ENCODE measurements around the gene PCNT.

PCNT gene

DNA sequence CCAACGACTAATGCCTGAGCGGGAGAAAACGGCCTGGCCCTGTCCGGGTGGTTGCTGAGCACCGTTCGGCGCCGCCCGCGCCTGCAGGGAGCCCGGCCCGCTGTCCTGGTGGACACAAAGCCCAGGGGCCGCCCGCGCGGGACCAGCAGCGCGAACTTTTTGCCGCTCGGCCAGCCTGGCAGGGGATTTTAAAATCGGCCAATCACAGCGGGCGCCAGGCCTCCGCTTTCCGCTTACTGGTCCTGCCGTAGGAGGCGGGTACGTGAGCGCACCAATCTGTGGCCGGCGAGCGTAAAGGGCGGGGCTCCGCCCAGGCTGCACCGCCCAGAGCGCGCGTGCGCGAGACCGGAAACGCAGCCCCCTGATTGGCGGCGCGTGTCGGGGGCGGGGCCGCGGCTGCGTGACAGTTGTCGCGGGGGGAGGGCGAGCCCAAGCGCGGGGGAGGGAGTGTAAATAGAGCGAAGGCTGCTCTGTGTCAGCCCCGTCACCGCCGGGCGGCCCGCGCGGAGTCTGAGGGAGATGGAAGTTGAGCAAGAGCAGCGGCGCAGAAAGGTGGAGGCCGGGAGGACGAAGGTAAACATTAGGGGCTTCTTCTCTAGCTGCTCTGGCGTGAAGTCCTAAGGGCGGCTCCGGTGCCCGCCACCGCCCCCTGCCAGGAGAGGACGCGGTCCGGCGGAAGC lies at the start of gene PCNT, which contains the start of gene C21orf58:
Gene PCNT, plus strand, starts transcription at position 447 of the 680 bp plus-strand sequence. Its CDS starts 73 bp downstream, at position 520.
Gene C21orf58, minus strand, starts transcription at position 161 of the 680 bp plus-strand sequence. CDS start 1,132 bp downstream, outside the sequence.
- peak; percentile 97 for DNase-seq

GRCh38 chr21:46274797-46275390 lies 49.1 kb upstream of the PCNT start:
- no peak for DNase-seq

- DNase-seq, result no peak
These were observed 39.8 kb upstream of the PCNT start for GRCh38 chr21:46284077-46284644.

DNA sequence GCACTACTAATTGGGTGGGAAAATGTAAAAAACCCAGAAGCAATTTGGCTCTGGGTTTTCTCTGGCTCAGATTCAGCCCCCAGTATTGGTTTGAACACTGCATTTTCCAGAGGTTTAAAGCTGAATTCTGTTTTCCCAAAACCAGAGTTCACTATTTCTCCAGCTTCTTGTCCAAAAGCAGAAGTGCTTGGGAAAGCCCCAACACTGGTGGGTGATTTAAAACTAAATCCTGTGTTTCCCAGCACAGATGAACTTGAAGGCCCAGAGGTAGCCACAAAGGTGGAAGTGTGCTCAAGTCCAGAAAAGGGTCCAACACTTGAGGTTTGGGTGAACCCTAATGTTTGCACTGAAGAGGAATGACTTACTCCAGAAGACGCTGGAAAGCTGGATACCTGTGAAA lies 39.2 kb upstream of the PCNT start:
- DNase-seq, result no peak

DNA sequence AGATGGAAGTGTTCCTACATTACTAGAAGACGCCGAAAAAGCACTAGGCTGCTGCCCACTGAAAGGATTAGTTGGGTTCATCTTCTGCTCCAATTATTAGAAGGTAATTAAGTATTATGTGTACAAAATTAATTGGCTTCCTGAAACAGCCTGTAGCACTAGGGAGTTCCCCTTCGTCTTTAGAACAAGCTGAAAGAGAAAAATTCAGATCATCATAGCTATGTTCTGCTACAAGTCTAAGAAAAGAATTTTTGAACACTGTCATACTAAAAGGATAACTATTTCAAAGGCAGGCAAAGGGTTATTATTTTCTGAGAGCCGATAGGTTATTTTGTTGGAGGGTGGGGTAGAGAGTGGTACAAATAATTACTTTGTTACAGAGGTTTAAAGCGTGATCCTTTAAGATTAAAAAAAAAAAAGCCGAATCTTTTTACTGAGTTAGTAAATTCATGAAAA lies 38.7 kb upstream of the PCNT start, which contains the start of gene MCM3AP:
Gene MCM3AP, minus strand, starts transcription at position 406 of the 456 bp plus-strand sequence. Its CDS starts 325 bp downstream, at position 81.
- DNase-seq, result no peak

GRCh38 chr21:46285761-46286647 lies 38.0 kb upstream of the PCNT start, which contains the start of gene YBEY:
Gene YBEY (plus strand): TSS chr21:46286342. CDS start chr21:46286914, 572 bp downstream.
- DNase-seq, result peak; percentile 82

DNA sequence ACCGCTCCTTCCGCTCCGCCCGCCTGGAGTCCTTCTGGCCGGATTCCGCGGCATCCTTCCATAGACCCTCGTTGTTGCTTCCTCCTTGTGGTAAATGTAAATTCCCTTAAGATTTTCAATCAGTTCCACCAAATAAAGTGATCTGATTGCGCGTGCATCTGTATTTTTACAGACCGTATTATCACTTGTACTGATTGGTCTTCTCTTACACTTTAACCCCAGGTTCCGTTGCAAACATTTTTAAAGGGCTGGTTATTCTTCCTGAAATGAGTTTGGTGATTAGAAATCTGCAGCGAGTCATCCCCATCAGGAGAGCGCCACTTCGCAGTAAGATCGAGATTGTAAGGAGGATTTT lies 37.3 kb upstream of the PCNT start:
- DNase-seq, result no peak

DNA sequence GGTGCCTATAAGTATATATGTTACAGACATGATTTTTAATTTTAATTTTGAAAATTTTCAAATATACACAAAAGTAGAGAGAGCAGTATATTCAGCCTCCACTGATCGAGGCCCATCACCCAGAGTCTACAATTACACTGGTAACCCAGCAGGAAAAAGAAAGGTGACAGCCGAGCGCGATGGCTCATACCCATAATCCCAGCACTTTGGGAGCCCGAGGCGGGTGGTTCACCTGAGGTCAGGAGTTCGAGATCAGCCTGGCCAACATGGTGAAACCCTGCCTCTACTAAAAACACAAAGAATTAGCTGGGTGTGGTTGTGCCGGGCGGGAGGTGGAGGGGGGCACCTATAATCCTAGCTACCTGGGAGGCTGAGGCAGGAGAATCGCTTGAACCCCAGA lies 36.4 kb upstream of the PCNT start:
- no peak for DNase-seq

DNA sequence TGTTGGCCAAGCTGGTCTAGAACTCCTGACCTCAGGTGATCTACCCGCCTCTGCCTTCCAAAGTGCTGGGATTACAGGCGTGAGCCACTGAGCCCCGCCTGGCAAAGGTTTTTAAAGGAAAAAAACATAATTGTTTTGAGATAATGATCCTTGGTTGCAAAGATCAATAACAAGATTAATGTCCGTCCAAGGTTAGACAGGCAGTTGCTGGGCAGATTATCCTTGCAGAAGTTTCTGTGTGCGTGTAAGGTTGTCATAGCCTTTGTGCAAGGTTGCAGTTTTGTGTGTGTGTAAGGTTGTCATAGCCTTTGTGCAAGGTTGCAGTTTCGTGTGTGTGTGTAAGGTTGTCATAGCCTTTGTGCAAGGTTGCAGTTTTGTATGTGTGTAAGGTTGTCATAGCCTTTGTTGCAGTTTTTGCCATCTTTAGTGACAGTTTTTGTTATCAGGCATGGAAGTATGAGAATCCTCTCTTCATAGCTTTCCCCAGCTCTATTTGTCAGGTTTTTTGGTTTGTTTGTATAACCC lies 34.2 kb upstream of the PCNT start:
- no peak for DNase-seq

GRCh38 chr21:46291561-46291960 lies 32.4 kb upstream of the PCNT start:
- DNase-seq, result no peak

DNA sequence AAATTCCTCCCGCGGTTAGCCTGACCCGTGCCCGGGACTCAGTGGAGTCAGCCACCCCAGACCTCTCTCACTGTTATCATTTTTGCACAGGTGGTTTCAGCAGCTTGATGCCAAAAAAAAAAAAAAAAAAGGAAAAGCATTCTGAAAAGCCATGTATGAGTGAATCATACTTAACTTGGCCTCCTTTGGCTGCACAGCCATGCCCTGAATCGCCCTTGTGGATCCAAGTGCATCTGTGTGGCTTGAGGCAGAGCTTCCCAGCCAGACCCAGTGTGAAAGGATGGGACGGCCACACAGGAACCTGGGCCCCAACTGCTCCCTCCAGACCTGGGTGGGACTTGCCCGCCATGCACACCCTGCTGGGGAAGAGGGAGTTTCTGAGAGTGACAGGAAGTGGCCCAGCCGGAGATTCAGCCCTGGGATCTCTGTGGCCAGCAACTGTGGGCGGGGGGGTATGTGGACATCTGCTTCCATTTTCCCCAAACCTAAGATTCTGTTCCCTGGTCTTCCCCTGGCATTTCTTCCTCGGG lies 29.2 kb upstream of the PCNT start:
- DNase-seq, result no peak

DNA sequence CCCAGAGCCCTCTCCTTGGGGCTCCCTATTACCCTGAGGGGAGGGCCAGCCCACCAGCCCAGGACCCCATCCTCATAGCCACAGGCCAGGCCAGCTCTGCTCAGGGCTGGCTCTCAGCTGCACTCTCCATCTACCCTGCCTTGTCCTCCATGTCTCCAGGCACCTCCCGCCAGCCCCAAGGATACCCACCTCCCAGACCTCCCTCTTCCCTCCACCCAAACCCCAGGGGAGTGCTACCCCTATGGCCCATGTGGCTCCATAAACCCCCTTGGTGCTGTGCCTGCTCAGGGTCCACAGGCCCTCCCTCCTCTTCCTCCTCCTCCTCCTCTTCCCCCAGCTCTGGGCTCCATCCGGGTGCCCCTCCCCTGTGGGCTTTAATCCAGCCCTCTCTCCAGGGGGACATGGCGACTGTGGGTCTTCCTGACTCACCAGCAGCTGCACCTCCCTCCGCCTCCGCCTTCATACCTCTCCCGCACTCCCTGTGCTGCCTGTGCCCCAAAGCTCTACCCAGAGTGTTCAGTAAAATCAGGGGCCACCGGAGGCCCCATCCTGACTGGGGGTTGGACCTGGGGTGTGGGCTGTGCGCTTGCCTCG lies 28.7 kb upstream of the PCNT start:
- DNase-seq, result no peak

GRCh38 chr21:46295996-46296752 lies 27.8 kb upstream of the PCNT start:
- DNase-seq, result peak; percentile 43

DNA sequence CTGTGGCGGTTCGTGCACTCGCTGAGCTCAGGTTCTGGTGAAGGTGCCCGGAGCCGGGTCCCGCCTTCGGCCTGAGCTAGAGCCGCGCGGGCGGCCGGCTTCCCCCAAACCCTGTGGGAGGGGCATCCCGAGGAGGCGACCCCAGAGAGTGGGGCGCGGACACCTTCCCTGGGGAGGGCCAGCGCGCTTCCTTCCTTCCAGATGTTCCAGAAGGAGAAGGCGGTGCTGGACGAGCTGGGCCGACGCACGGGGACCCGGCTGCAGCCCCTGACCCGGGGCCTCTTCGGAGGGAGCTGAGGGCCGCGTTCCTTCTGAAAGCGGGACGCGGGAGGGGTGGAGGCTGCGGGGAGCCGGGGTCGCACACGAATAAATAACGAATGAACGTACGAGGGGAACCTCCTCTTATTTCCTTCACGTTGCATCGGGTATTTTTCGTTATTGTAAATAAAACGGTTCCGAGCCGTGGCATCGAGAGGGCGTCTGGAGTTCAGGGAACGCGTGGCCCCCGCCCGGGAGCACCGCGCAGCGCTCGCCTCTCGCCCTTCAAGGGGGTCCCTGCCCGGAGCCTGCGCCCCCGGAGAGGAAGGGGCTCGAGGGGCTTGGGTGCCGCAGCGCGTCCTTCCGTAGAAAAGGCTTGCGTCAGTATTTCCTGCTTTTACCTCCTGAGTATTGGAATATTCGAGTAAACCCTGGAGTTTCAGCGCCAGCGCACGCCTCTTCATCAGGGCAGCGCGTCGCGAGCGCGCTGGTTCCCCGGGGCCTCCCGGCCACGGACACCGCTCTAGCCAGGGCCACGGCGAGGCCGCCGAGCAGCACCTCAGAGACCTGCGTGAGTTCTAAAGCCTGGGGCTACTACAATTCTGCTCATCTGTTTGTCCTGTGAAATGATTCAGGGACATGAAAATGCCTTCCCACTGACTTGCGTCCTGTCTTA lies 26.4 kb upstream of the PCNT start:
- DNase-seq, result no peak

GRCh38 chr21:46299167-46299566 lies 24.8 kb upstream of the PCNT start:
- DNase-seq, result no peak

DNA sequence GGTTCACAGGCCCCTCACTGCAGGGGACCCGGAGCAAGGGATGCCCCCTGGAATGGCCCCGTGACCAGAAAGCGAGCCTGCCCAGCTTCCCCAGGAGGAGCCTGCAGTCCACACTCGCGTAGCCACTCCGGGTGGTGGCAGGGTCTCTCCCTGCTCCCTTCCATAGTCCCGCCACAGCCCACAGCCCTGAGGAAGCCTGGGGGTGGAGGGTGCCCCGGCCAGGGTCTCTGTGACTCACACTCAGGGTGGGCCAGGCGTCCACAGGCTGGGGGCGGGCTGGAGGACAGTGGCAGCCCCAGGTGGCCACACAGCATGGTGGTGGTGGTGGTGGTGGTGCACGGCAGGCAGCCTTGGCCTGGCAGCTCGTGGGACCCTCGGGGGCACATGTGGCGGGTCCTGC lies 22.2 kb upstream of the PCNT start:
- DNase-seq, result no peak

GRCh38 chr21:46304437-46304836 lies 19.5 kb upstream of the PCNT start:
- DNase-seq, result no peak

- DNase-seq, result no peak
These were observed 19.0 kb upstream of the PCNT start for GRCh38 chr21:46304955-46305354.

- no peak for DNase-seq
These were observed 16.3 kb upstream of the PCNT start for GRCh38 chr21:46307625-46308024.

DNA sequence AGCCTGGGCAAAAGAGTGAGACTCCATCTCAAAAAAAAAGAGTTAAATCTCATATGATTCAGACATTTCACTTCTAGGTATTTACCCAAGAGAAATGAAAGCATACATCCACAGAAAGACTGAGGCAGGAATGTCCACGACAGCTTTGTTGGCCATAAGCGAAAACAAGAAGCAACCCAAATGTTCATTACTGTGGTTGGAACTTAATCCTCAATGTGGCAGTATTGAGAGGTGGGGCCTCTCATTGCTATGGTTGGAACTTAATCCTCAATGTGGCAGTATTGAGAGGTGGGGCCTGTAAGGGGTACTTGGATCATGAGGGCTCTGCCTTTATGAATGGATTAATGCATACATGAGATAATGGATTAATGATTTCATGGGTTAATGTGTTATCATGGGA lies 15.5 kb upstream of the PCNT start:
- no peak for DNase-seq

Data from activated CD4-positive, alpha-beta T cell treated with anti-CD3 and anti-CD28 coated beads, Interleukin-2, amount 50 U/mL, for 1 hour (primary cell).